H1 (cell line): ENCODE measurements around the gene MYOM1. TPM values are rescaled to one million over a fixed set of nuclear protein-coding genes. Genes with fewer than 3 reads are reported as not detected.

ENCODE experiments used
- CTCF ChIA-PET: fragments of 300-600 bp; sonication (Branson Sonifier 250); formaldehyde crosslinking; loops from one replicate; lab custom pipeline; 2021; ENCODE audit not compliant: partially characterized antibody; lab: Charles Lee
- POLR2A ChIA-PET: fragments of 300-600 bp; sonication (Branson Sonifier 250); formaldehyde crosslinking; loops from one replicate; lab custom pipeline; 2021; ENCODE audit warnings: inconsistent platforms; ENCODE audit not compliant: partially characterized antibody; lab: Charles Lee
- DNase-seq, 2 experiments: peaks; one replicate each; pipeline versions ENCODE4 v3.0.0 to v3.0.0-alpha.2; 2010 to 2022; ENCODE audit warnings: low spot score in 2 of 2, low read depth in 1 of 2, mixed read lengths in 1 of 2
- FAIRE-seq: peaks from 2 replicates; lab custom pipeline; 2011; peaks lifted over from hg19 to GRCh38; lab: Jason Lieb, UNC
- H2AFZ ChIP-seq: 2 replicates; pipeline ENCODE4 v1.8.1; 2012; ENCODE audit warnings: low read length, inconsistent platforms
- H2AK5ac ChIP-seq: 2 replicates; pipeline ENCODE4 v1.6.1; 2013; ENCODE audit warnings: low read depth, low read length
- H2BK120ac ChIP-seq: replicated peaks from 2 replicates; pipeline ENCODE3; 2013; ENCODE audit warnings: low read depth, low read length, inconsistent platforms
- H2BK12ac ChIP-seq: 2 replicates; pipeline ENCODE4 v1.6.1; 2013; ENCODE audit warnings: low read depth, low read length
- H2BK15ac ChIP-seq: 2 replicates; pipeline ENCODE4 v1.6.1; 2013; ENCODE audit warnings: low read length
- H2BK20ac ChIP-seq: 2 replicates; pipeline ENCODE4 v1.6.1; 2013; ENCODE audit warnings: low read length
- H2BK5ac ChIP-seq: 2 replicates; pipeline ENCODE4 v1.6.1; 2013; ENCODE audit warnings: low read depth, low read length
- H3K14ac ChIP-seq: 2 replicates; pipeline ENCODE4 v1.6.1; 2013; ENCODE audit warnings: inconsistent platforms; ENCODE audit not compliant: insufficient read length
- H3K18ac ChIP-seq: 2 replicates; pipeline ENCODE4 v1.6.1; 2013; ENCODE audit warnings: low read length; ENCODE audit errors: extremely low read depth
- H3K23ac ChIP-seq: 2 replicates; pipeline ENCODE4 v1.6.1; 2013; ENCODE audit warnings: inconsistent platforms; ENCODE audit not compliant: insufficient read length
- H3K23me2 ChIP-seq: 2 replicates; pipeline ENCODE4 v1.6.1; 2013; ENCODE audit warnings: low read depth, low read length
- H3K27ac ChIP-seq: 2 replicates; pipeline ENCODE4 v1.6.1; 2011; ENCODE audit warnings: low read depth, low read length, inconsistent platforms
- H3K27me3 ChIP-seq, 4 experiments: replicated peaks in 1 of 4; 1 replicate in 1 of 4; 2 replicates in 3 of 4; pipeline versions ENCODE4 v1.6.1 to v1.8.1; 2011 to 2013; ENCODE audit warnings: low read length in 3 of 4, mild to moderate bottlenecking in 3 of 4, inconsistent platforms in 2 of 4, mixed read lengths in 2 of 4, moderate library complexity in 1 of 4; ENCODE audit not compliant: control insufficient read depth in 3 of 4, insufficient read depth in 3 of 4; ENCODE audit errors: extremely low read depth in 1 of 4
- H3K36me3 ChIP-seq, 4 experiments: 2 replicates each; pipeline versions ENCODE4 v1.6.1 to v1.8.1; 2011 to 2013; ENCODE audit warnings: mild to moderate bottlenecking in 4 of 4, low read length in 3 of 4, moderate library complexity in 2 of 4, control low read depth in 1 of 4, inconsistent platforms in 1 of 4; ENCODE audit not compliant: insufficient read depth in 4 of 4, control insufficient read depth in 2 of 4
- H3K4ac ChIP-seq: replicated peaks from 2 replicates; pipeline ENCODE3; 2013; ENCODE audit warnings: low read length, low read depth, mixed read lengths, inconsistent platforms; ENCODE audit not compliant: insufficient read length
- H3K4me1 ChIP-seq, 4 experiments: replicated peaks in 1 of 4; 1 replicate in 1 of 4; 2 replicates in 3 of 4; pipeline versions ENCODE4 v1.6.1 to v1.8.1; 2011 to 2013; ENCODE audit warnings: low read length in 3 of 4, inconsistent platforms in 2 of 4, mixed read lengths in 1 of 4; ENCODE audit not compliant: insufficient read depth in 4 of 4, control insufficient read depth in 3 of 4
- H3K4me2 ChIP-seq, 2 experiments: 2 replicates each; pipeline versions ENCODE4 v1.6.1 to v1.8.1; 2011 to 2013; ENCODE audit warnings: low read depth in 2 of 2, low read length in 2 of 2, control low read depth in 1 of 2, inconsistent platforms in 1 of 2, mild to moderate bottlenecking in 1 of 2; ENCODE audit not compliant: insufficient read depth in 1 of 2
- H3K4me3 ChIP-seq, 4 experiments: fragments of 200-600, 300-600 bp in 1 of 4; sonication (generic), shearing (Covaris generic), sonication (Bioruptor Twin) in 1 of 4; 2 replicates each; pipeline versions ENCODE4 v1.5.1 to v1.8.1; 2011 to 2016; ENCODE audit warnings: low read length in 4 of 4, low read depth in 3 of 4, control low read depth in 2 of 4, inconsistent platforms in 2 of 4, mild to moderate bottlenecking in 2 of 4, mixed read lengths in 1 of 4, moderate library complexity in 1 of 4; ENCODE audit not compliant: insufficient read depth in 2 of 4; ENCODE audit errors: extremely low read depth in 1 of 4
- H3K56ac ChIP-seq: replicated peaks from 2 replicates; pipeline ENCODE3; 2013; ENCODE audit warnings: low read depth, mild to moderate bottlenecking, mixed read lengths, low read length, inconsistent platforms; ENCODE audit not compliant: insufficient read length
- H3K79me1 ChIP-seq: 2 replicates; pipeline ENCODE4 v1.6.1; 2013; ENCODE audit warnings: low read depth, low read length, control low read depth
- H3K79me2 ChIP-seq, 2 experiments: 2 replicates each; pipeline versions ENCODE4 v1.6.1 to v1.8.1; 2012 to 2013; ENCODE audit warnings: low read length in 2 of 2, mild to moderate bottlenecking in 2 of 2, inconsistent platforms in 1 of 2; ENCODE audit not compliant: insufficient read depth in 2 of 2, control insufficient read depth in 1 of 2
- H3K9ac ChIP-seq, 4 experiments: replicated peaks in 1 of 4; 1 replicate in 1 of 4; 2 replicates in 3 of 4; pipeline versions ENCODE4 v1.6.1 to v1.8.1; 2011 to 2013; ENCODE audit warnings: low read depth in 3 of 4, low read length in 3 of 4, control low read depth in 2 of 4, mild to moderate bottlenecking in 2 of 4, moderate library complexity in 2 of 4, inconsistent platforms in 1 of 4; ENCODE audit errors: extremely low read depth in 1 of 4
- H3K9me3 ChIP-seq, 2 experiments: 2 replicates each; pipeline versions ENCODE4 v1.6.1 to v1.8.1; 2012 to 2013; ENCODE audit warnings: mild to moderate bottlenecking in 2 of 2, moderate library complexity in 2 of 2, control low read depth in 1 of 2, inconsistent platforms in 1 of 2, low read depth in 1 of 2, low read length in 1 of 2, mixed read lengths in 1 of 2; ENCODE audit not compliant: insufficient read depth in 2 of 2
- H4K20me1 ChIP-seq, 2 experiments: replicated peaks in 1 of 2; 2 replicates each; pipeline versions ENCODE3 to v1.8.1; 2011 to 2013; ENCODE audit warnings: inconsistent platforms in 2 of 2, low read length in 2 of 2, mild to moderate bottlenecking in 1 of 2; ENCODE audit not compliant: insufficient read depth in 2 of 2, control insufficient read depth in 1 of 2
- H4K5ac ChIP-seq: 2 replicates; pipeline ENCODE4 v1.6.1; 2013; ENCODE audit warnings: low read length, low read depth, mixed read lengths, inconsistent platforms; ENCODE audit not compliant: insufficient read length
- H4K8ac ChIP-seq: 2 replicates; pipeline ENCODE4 v1.8.0; 2013; ENCODE audit warnings: mild to moderate bottlenecking, moderate library complexity, low read length, inconsistent platforms; ENCODE audit not compliant: insufficient read depth; ENCODE audit errors: extremely low read depth
- H4K91ac ChIP-seq: replicated peaks from 2 replicates; pipeline ENCODE3; 2013; ENCODE audit warnings: low read length, mixed read lengths, inconsistent platforms; ENCODE audit not compliant: insufficient read length
- JUND ChIP-seq: IDR thresholded peaks from 2 replicates; pipeline ENCODE4 v1.6.1; 2011; ENCODE audit warnings: mild to moderate bottlenecking, improper control_type of control experiment, low read length
- WGBS, 2 experiments: shearing (Covaris generic) in 1 of 2; methylation state at CpG; one replicate each; pipeline versions ENCODE4 v1.1.6 to v1.1.7; 2013 to 2015; ENCODE audit warnings: low lambda C conversion rate in 2 of 2, mixed read lengths in 2 of 2, inconsistent platforms in 1 of 2, low coverage in 1 of 2, missing lambda C conversion rate in 1 of 2; ENCODE audit not compliant: insufficient replicate concordance in 2 of 2, insufficient coverage in 1 of 2, insufficient read length in 1 of 2; ENCODE audit errors: extremely low coverage in 1 of 2, missing lambda C conversion rate in 1 of 2; 5-methylcytosine and 5-hydroxymethylcytosine counted together
- polyA plus RNA-seq, 7 experiments: library from polyadenylated mRNA; depleted of rRNA in 3 of 7; stranded (reverse) in 5 of 7; unstranded in 2 of 7; fragments of >200 nt in 5 of 7; fragments of 200-250 nt in 2 of 7; gene quantifications; 1 replicate in 5 of 7; 2 replicates in 1 of 7; 4 replicates in 1 of 7; pipeline versions ENCODE4 v1.2.1 to v1.2.3, GENCODE V29; 2011 to 2013; ENCODE audit warnings: missing spikeins in 2 of 7, mixed read lengths in 2 of 7
- total RNA-seq: library from RNA; stranded (reverse); fragmentation: NEBNext Ultra II Directional; extraction: Animal tissue kit (Norgen Biotek cat#: 25700); gene quantifications from 2 replicates; pipeline ENCODE4 v1.2.1, GENCODE V29; 2021
- TF ChIP-seq, protein P1 (sequence below): IDR thresholded peaks from 2 replicates; pipeline ENCODE4 v1.6.1; 2011; ENCODE audit warnings: low read depth, mild to moderate bottlenecking, low read length; ENCODE audit not compliant: insufficient read depth

MYOM1 gene
- total and polyA plus RNA-seq, 2 of the 8 experiments (the other 6 are each of a cell fraction or from before 2014, with no cell fraction given), result 0.06 to 0.32 TPM

DNA sequence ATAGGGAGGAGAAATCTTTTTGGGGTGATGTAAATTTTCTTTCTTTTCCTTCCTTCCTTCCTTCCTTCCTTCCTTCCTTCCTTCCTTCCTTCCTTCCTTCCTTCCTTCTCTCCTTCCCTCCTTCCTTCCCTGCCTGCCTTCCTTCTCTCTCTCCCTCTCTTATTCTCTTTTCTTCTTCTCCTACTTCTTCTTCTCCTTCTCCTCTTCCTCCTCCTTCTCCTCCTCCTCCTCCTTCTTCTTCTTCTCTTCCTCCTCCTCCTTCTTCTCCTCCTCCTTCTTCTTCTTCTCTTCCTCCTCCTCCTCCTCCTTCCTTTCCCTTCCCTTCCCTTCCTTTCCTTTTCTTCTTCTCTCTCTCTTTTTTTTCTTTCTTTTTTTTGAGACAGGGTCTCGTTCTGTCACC, 59.9 kb downstream of the MYOM1 start:
- H3K27me3 ChIP-seq, result no peaks in the 10 kb centered on the region; a peak in 1 of 7 replicates
- no peak overlapping the region for H4K8ac ChIP-seq
- no peak overlapping the region for H3K14ac ChIP-seq
- H3K36me3 ChIP-seq, result no peaks in the 10 kb centered on the region
- H2AK5ac ChIP-seq, result no peak overlapping the region
- DNase-seq (no peak), FAIRE-seq (no peak)
- no peak overlapping the region for H3K27ac ChIP-seq
- no peak for TF ChIP-seq JUND
- TF ChIP-seq, protein P1, sequence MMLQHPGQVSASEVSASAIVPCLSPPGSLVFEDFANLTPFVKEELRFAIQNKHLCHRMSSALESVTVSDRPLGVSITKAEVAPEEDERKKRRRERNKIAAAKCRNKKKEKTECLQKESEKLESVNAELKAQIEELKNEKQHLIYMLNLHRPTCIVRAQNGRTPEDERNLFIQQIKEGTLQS, result no peak
- no peak overlapping the region for H2BK15ac ChIP-seq
- H2AFZ ChIP-seq, result no peak overlapping the region
- no peaks in the 10 kb centered on the region for H3K4me1 ChIP-seq
- H3K23me2 ChIP-seq, result no peaks in the 10 kb centered on the region
- H3K9me3 ChIP-seq, result no peaks in the 10 kb centered on the region
- WGBS, 2 experiments, result 89% methylated on average over 1 of the region's 1 CpG; no CpG with 5 or more reads in 1 of the 2 experiments
- no peaks in the 10 kb centered on the region for H4K20me1 ChIP-seq
- no peaks in the 10 kb centered on the region for H3K79me2 ChIP-seq
- no peak overlapping the region for H2BK5ac ChIP-seq
- no peak overlapping the region for H3K4me3 ChIP-seq
- no peak overlapping the region for H3K18ac ChIP-seq
- H2BK120ac ChIP-seq, result no peak overlapping the region
- no peak overlapping the region for H3K4me2 ChIP-seq
- ChIA-PET CTCF (interaction anchor here (0.9 kb wide), 1 partner anchor 146 kb away, joined by 5 read pairs; no protein-coding TSS in a partner anchor), POLR2A (no interaction called here)
- no peak overlapping the region for H4K91ac ChIP-seq
- no peaks in the 10 kb centered on the region for H3K79me1 ChIP-seq
- H2BK12ac ChIP-seq, result no peak overlapping the region
- H3K9ac ChIP-seq, result no peak overlapping the region
- no peak overlapping the region for H3K56ac ChIP-seq
- no peak overlapping the region for H3K4ac ChIP-seq
- no peak overlapping the region for H2BK20ac ChIP-seq
- no peak overlapping the region for H3K23ac ChIP-seq
- no peak overlapping the region for H4K5ac ChIP-seq
